NCI-H748 (cell line): ENCODE data around the gene BIRC3.
"Not testable (repeated sequence)": the region's sequence is repeated elsewhere in the genome, so short reads cannot be mapped to it uniquely, and the experiment has no call there.

ENCODE experiments used
- DNase-seq: peaks from one replicate; lab custom pipeline; 2025; ENCODE audit not compliant: unreplicated experiment; lab: John Stamatoyannopoulos, UW

Gene BIRC3

DNA sequence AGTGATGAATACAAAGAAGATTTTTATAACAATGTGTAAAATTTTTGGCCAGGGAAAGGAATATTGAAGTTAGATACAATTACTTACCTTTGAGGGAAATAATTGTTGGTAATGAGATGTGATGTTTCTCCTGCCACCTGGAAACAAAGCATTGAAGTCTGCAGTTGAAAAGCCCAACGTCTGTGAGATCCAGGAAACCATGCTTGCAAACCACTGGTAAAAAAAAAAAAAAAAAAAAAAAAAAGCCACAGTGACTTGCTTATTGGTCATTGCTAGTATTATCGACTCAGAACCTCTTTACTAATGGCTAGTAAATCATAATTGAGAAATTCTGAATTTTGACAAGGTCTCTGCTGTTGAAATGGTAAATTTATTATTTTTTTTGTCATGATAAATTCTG is 5.3 kb downstream of the BIRC3 start:
- DNase-seq, result no peak

DNA sequence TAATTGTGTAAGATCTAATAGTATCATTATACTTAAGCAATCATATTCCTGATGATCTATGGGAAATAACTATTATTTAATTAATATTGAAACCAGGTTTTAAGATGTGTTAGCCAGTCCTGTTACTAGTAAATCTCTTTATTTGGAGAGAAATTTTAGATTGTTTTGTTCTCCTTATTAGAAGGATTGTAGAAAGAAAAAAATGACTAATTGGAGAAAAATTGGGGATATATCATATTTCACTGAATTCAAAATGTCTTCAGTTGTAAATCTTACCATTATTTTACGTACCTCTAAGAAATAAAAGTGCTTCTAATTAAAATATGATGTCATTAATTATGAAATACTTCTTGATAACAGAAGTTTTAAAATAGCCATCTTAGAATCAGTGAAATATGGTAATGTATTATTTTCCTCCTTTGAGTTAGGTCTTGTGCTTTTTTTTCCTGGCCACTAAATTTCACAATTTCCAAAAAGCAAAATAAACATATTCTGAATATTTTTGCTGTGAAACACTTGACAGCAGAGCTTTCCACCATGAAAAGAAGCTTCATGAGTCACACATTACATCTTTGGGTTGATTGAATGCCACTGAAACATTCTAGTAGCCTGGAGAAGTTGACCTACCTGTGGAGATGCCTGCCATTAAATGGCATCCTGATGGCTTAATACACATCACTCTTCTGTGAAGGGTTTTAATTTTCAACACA is 6.4 kb downstream of the BIRC3 start:
- no peak for DNase-seq

DNA sequence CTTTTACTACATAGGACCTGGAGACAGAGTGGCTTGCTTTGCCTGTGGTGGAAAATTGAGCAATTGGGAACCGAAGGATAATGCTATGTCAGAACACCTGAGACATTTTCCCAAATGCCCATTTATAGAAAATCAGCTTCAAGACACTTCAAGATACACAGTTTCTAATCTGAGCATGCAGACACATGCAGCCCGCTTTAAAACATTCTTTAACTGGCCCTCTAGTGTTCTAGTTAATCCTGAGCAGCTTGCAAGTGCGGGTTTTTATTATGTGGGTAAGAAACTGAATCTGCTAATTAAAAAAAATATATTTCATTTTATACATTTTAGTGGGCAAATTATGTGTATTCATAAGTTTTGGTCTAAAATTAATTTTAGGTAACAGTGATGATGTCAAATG is 7.8 kb downstream of the BIRC3 start:
- DNase-seq, result no peak

DNA sequence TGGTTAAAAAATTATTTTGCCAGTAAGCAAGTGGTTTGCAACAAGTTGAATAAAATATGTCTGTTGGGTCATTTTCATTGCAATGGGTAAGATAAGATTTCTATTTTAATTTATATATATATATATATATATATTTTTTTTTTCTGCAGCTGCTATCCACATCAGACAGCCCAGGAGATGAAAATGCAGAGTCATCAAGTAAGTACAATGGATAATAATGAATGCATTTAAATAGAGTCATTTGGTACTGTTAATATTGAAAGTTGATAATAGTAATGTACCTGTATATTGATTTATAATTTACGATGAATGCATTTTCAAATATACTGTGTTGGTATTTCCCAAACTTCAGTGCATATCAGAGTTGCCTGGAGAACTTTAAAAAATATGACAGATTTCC is 11.5 kb downstream of the BIRC3 start:
- DNase-seq, result no peak

DNA sequence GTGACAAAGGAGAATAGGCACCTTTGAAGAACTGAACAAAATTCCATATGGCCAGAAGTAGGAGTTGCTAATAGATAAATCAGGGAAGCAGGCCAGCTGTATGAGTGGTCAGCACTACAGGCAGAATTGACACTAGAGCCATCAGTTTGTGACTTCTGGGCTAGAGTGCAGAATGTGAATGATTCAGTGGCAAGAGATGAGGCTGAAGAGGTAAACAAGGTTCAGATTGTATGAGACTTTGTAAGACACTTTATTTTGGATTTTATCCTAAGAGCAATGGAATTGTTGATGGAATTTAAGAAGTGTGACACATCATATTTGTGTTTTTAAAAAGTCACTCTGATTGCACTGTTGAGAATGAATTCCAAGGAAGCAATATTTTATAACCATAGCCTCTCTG is 12.9 kb downstream of the BIRC3 start:
- no peak for DNase-seq

DNA sequence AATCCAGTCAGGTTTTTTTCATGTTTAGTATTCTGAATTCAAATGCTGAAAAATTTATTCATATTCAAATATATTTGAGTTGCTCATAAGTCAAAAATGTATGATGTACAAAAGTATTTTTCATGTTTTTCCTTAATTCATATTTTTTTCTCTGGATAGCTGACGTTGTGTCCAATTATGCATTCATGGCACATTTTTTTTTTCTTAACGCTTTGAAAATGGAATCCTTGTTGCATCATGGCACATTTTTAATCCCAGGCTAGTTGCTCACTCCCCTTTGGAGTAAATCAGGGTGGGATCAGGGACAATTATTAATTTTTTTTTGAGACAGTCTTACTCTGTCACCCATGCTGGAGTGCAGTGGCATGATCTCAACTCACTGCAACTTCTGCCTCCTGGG is 14.1 kb downstream of the BIRC3 start:
- DNase-seq, result no peak

DNA sequence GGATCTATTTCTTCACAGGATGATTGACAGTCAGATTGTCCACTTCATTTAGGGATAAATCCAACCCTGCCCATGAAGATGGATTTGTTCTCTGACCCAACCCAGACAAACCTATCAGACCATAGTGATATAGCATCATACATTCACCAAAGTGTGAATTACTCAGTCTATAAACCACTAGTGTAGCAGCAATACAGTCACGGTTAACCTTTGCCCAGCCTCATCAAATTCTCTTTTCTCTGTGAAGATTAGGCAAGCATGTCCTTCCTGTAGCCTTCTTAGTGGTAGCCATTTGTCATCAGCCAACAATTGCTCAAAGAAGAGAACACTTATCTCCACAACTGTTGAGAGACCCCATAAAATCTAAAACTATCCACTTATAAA is 15.3 kb downstream of the BIRC3 start:
- no peak for DNase-seq

DNA sequence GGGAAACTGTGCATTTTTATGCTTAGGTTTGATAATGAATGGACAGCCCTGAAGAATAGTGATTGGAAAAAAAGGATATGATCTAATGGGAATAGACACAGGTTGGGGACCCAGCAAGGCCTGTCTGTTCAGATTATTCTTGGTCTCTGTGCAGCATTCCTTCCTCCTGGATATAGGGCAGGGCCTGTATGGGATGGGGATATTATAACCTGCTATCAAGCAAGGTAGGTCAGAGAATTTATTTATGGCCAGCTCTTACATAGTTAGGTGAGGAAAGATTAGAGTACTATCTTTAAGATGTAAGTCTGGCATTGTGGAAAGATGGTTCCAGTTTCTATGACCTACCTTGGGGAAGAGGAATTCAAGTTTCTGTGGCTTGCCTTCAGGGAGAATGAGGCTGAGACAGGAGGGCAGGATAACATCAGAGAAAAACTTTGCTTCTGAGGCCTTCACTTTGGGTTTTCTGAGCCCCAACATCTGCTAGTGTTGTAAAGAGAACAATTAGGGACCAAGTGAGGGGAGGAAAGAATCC is 21.3 kb downstream of the BIRC3 start:
- DNase-seq, result no peak

DNA sequence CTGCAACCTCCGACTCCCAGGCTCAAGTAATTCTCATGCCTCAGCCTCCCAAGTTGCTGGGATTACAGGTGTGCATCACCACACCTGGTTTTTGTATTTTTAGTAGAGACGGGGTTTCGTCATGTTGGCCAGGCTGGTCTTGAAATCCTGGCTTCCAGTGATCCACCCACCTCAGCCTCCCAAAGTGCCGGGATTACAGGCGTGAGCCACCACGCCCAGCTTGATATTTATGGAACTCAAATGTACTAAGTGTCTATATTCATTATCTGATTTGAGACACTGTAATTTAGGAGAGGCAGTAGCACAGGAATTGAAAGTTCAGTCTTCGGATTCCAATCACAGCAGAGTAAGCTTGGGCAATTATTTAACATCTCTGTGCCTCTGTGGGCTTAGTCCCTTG is 24.0 kb downstream of the BIRC3 start:
- DNase-seq, result not testable (repeated sequence)

DNA sequence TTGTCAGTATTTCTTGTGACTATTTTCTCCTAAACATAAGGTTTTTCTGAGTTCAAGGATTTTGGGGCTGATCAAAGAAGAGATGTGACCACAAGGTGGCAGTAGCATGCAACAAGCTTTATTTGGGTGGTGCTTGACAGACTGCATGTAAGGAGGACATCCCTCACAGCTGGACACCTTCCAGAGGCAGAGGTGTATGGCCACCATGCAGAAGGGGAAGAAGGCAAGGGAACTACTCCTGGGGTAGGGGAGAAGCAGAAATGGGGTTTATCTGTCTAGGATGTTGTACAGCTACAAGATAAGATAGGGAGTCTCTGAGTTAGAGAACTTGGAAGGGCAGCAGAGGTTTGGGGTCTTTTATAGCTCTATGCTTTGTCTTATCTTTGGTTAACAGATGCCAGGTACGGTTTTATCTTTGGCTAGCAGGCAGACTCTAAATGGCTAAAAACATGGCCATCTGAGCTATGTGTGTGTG is 24.6 kb downstream of the BIRC3 start:
- DNase-seq, result peak; percentile 78

DNA sequence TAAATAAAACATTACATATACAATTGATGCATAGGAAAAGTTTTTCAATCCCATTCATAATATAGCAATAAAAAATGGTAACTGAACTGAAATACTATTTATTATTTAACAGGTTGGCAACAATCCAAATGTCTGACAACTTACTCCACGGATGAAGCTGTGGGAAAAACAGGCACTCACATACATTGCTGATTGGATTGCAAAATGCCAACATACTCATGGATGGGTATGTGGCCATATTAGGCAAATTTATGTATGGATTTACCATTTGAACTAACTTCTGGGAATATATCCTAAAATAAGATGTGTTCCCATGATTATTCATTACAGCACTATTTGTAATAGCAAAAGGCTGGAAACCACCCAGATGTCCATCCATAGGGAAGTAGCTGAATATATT is 26.5 kb downstream of the BIRC3 start:
- DNase-seq, result no peak

DNA sequence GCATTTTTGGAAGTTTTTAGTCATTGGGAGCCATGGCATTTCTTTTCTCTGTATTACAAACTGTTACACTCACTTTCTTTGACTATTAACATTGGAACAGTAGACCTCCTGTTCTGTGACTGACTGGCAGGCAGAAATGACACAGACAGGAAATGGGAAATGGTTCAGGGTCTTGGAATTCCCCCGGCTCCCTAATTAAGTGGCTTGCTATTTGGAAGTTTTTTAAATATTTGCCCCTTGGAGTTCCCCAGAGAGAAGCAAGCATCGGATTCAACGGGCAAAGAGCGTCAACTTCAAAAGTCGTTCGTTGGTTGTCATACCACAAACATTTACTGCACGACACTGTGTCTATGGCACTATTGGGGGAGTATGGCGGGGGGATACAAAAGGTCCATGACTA is 28.6 kb downstream of the BIRC3 start:
- no peak for DNase-seq

DNA sequence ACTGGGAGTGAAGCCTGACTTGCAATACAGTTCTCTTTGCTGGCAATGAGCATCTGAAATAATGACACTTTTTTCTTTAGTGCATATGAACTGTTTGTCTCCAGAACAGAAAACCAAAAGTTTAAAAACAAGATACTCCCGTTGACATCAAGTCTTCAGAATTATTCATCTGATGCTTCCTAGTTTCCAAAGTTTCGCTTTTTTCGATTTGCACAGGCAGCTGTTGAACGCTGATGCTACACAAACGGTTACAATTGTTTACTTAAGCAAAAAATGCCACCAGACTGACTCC is 29.1 kb downstream of the BIRC3 start:
- no peak for DNase-seq

DNA sequence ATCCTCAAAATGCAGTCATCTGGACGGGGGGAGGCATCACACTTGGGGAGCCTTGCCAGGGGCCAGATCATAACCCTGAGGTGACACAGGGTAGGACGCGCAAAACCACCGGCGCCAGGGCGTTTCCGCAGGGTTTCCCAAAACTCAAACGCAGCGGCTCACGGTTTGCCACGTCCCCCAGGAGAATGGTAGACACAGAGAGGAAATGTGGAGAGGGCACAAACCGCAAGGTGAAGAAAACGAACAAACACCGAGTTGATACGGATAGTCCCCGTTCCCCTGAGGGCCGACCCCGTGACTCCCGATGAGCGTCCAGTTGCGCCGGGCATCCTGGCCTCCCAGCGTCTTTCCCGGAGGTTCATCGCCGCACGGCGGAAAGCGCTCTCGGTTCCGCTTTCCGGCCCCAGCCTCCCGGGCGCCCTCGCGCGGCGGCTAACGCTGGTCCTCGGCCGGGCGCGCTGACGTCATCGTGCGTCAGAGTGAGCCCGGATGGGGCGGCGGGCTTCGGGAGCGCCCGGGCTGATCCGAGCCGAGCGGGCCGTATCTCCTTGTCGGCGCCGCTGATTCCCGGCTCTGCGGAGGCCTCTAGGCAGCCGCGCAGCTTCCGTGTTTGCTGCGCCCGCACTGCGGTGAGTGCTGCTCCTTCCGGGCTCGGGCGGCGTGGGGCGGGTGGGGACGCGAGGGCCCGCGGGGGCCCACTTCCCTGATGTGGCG is 29.6 kb downstream of the BIRC3 start, which contains the start of gene BIRC2:
Gene BIRC2 (plus strand): TSS at position 467 of the 714 bp plus-strand sequence. CDS start 2,641 bp downstream, outside the sequence.
- DNase-seq, result peak; percentile 91

DNA sequence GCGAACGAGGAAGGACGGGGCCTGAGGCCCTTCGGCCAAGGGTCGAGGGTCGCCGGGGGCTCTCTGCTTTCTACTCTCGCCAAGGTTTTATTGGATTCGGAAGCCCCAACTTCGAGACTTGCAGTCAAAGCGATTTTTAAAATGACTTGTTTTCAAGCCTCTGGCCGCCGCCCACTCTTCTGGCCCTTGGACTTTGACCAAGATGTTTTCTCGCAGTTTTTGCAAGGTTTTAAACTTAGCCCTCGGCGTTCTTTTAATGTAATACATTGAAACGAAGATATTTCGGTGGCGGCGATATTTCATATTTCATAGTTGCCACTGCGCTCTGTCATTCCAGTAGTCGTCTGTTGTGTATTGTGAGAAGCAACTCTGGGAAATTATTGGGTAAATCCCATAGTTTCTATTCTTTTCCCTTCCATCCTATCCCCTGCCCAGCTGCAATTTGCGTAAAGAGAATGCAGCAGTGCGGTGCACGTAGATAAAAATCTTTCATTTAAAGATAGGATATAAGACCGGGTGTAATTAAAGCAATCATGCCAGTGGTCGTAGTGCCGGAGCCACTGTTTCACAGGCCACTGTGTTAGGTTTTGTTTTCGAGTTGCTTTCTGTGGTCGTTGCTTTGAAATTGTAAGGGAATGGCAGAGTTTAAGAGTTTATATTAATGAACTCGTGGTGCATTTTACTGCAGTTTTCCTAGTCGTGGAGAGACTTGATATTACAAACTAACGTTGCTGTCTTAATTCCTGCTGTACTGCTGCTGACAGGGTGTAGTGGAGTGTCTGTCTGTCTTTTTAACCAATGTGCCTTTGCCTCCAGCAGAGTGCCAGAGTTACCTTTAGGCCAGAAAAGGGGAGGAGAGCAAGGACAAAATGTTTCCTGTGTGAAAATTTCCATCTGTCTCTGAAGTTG is 30.4 kb downstream of the BIRC3 start:
- DNase-seq, result peak; percentile 35

DNA sequence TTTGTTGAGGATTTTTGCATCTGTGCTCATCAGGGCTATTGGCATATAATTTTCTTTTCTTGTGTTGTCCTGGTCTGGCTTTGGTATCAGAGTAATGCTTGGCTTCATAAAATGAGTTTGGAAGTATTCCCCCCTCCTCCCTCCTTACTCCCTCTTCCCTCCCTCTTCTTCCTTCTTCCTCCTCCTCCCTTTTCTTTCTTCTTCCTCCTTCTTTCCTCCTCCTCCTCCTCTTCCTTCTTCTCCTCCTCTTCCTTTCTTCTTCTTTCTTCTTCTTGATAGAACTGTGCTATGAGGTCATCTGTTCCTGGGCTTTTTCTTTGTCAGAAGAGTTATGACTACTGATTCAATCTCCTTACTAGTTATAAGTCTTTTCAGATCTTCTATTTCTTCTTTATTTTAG is 39.8 kb downstream of the BIRC3 start:
- DNase-seq, result no peak

DNA sequence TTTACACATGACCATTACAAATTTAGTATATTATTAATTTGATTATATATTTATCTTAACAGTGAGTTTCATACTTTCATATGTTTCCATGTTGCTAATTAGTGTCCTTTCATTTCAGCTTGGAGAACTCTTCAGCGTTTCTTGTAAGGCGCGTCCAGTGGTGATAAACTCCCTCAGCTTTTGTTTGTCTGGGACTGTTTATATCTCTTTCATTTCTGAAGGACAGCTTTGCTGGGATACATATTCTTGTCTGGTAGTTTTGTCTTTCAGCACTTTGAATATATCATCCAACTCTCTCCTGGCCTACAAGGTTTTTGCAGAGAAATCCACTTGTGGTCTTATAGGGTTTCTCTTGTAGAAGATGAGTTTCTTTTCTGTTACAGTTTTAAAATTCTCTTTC is 42.1 kb downstream of the BIRC3 start:
- DNase-seq, result no peak

DNA sequence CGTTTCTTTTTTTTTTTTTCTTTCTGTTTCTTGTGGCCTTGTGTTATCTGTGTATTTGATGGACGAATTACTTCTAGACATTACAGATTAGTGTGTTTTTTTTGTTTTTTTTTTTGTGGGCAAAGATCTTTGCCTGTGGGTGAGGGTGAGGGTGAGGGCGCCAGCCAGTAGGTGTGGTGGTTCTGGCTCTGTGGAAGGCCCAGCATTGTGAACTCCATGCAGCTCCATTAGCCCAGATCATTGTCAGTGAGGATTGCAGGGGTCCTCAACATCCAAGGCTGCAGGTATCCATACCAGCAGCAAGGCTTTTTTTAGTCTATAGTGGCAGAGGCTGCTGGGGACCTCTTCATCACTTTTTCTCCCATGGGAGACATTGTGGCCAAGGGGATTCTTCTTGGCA is 43.4 kb downstream of the BIRC3 start:
- DNase-seq, result no peak

DNA sequence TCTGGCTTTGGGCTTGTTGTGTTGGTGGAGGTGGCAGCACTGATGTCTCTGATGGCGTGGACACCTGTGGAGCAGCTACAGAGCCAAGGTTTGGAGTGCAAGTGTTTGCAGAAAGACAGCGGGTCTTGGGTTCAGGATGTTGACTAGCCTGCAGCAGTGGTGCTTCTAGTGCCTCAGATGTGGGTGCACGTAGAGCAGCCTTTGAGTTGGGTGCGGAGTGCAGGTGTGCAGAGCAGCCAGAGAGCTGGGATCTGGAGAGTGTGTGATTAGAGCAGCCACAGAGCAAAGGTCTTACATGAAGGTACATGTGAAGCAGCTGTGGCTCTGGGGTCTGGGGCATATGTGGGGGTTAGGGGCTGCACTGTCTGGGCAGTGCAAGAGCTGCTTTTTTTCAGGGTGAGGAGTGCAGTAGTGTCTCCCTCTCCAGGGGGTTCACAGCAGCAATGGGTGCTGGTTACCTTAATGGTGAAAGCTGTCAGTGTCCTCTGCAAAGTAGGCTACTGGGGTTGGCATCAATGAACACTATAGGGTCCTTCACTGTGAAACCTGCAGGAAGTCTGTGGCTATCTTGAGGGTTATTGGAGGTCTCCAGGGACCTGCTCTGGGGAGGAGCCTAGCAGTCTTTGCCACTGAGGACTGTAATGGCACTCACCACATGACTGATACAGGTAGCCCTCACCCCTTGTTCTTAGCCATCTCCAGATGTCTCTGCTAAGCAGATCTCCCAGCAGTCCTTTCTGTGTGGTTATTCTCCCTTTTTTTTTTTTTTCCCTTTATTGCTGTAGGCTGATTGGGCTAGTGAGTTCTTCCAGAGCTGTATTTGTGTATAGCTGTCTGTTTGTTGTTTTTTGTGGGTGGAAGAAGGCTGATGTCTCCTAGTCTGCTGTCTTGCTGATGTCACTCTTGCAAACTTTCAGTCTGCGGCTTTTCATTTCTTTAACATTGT is 44.1 kb downstream of the BIRC3 start:
- no peak for DNase-seq

DNA sequence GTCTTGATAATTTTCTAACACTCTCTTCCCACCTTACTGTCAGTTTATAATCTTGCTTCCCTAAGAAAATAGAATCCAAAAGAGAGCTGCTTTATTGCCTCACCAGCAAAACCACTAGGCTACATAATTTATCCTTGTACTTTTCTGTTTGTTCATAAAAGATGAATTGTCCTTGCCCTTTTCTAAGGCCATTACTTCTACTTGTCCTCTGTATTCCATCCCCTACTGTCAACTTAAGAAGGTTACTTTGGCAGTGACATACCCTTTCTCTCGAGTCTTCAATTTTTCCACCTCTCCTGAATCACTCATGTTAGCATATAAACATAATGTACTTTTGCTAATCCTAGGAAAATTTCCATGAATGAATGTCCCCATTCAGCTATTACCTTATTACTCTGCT is 47.7 kb downstream of the BIRC3 start:
- DNase-seq, result no peak
